Measurements from ENCODE around the gene STK4. TPM values are rescaled to one million over a fixed set of nuclear protein-coding genes. Genes with fewer than 3 reads are reported as not detected.

STK4 gene
- total RNA-seq, 1 experiment from 2014 or later, result 43.0 TPM

GRCh38 chr20:44942264-44942973 lies 23.9 kb upstream of the STK4 start:
- Histone ChIP-seq H3T11ph (ENCODE audit: low read length) (no peak overlapping the region), H4K5ac (ENCODE audit: insufficient read length, low read depth, low read length) (no peak overlapping the region), H3K27me3 (ENCODE audit: insufficient read depth, low read length) (no peaks in the 10 kb centered on the region), H4K20me1 (ENCODE audit: control insufficient read depth, insufficient read depth, insufficient read length) (no peaks in the 10 kb centered on the region), H3K4me2 (ENCODE audit: insufficient read depth, insufficient read length, low read length) (no peak overlapping the region), H3K79me2 (ENCODE audit: insufficient read depth, low read length) (no peaks in the 10 kb centered on the region), H3K27ac (ENCODE audit: insufficient read length, low read depth, low read length) (no peak overlapping the region), H3K4me1 (ENCODE audit: insufficient read depth, low read length) (no peaks in the 10 kb centered on the region), H2BK15ac (ENCODE audit: low read depth, low read length) (no peak overlapping the region), H3K23me2 (ENCODE audit: insufficient read length, low read depth, low read length, poor library complexity, severe bottlenecking) (no peaks in the 10 kb centered on the region), H2BK5ac (ENCODE audit: insufficient read length, low read length) (no peak overlapping the region), H2BK12ac (ENCODE audit: insufficient read length, low read depth, low read length) (no peak overlapping the region), H2BK20ac (ENCODE audit: low read depth, low read length, poor library complexity, severe bottlenecking) (no peak overlapping the region), H3K79me1 (ENCODE audit: insufficient read depth, low read depth, low read length, poor library complexity, severe bottlenecking) (no peaks in the 10 kb centered on the region), H3K4ac (ENCODE audit: low read depth, low read length) (no peak overlapping the region), H3K23ac (ENCODE audit: insufficient read length, low read depth, low read length) (no peak overlapping the region), H3K18ac (ENCODE audit: insufficient read length, low read depth, low read length) (no peak overlapping the region), H3K9me3 (ENCODE audit: control insufficient read depth, low read depth, low read length) (no peaks in the 10 kb centered on the region), H3K56ac (ENCODE audit: insufficient read length, low read depth, low read length) (no peak overlapping the region), H4K91ac (ENCODE audit: insufficient read length, low read depth, low read length) (no peak overlapping the region), H2AK5ac (ENCODE audit: insufficient read length, low read length) (no peak overlapping the region), H3K14ac (ENCODE audit: insufficient read depth, low read length) (no peak overlapping the region), H2AFZ (ENCODE audit: low read length) (no peak overlapping the region), H4K8ac (replicated peaks; ENCODE audit: insufficient read length, low read depth, low read length) (no peak overlapping the region), H3K9ac (ENCODE audit: extremely low read depth, insufficient read length, low read length) (no peak overlapping the region), H2BK120ac (ENCODE audit: low read depth, low read length, poor library complexity, severe bottlenecking) (no peak overlapping the region)
- H3K9me3 Mint-ChIP-seq, result no peaks in the 10 kb centered on the region
- DNase-seq, result no peak
- no peaks in the 10 kb centered on the region for H3K4me1 Mint-ChIP-seq
- H3K27ac Mint-ChIP-seq, result peak overlapping the region in 1 of 3 experiments; percentile 56; a peak in 1 of 7 replicates
- H3K27me3 Mint-ChIP-seq (ENCODE audit: low read depth), result no peaks in the 10 kb centered on the region
- no peak overlapping the region for H3K4me3 Mint-ChIP-seq
- peaks cover 6 to 80% (median 54%) of the 10 kb centered on the region in 3 experiments; a peak in 6 of 7 replicates for H3K36me3 Mint-ChIP-seq (ENCODE audit: insufficient read depth in 1 of 3, low read depth in 3 of 3)
- WGBS (ENCODE audit: extremely low coverage, insufficient read length, low lambda C conversion rate), result no CpG with 5 or more reads among the region's 4 CpGs
- peak; percentile 44; the same call in 2 of the 3 replicates for TF ChIP-seq CTCF (conservative IDR thresholded peaks at IDR 0.05)

Measured in H9 (cell line).